KMS-11 (cell line): ENCODE results near the gene FAM236B.
"Not testable (repeated sequence)": the region's sequence is repeated elsewhere in the genome, so short reads cannot be mapped to it uniquely, and the experiment has no call there.

ENCODE experiments used
- H2AFZ ChIP-seq: fragments of 200-600 bp; sonication (generic); 2 replicates; pipeline ENCODE4 v1.6.1; 2016; ENCODE audit warnings: antibody characterized with exemption, mixed run types, low read depth
- H3K27ac ChIP-seq: fragments of 200-600 bp; sonication (generic); 2 replicates; pipeline ENCODE4 v1.6.1; 2016; ENCODE audit warnings: mild to moderate bottlenecking, mixed run types
- H3K27me3 ChIP-seq: fragments of 200-600 bp; sonication (generic); 2 replicates; pipeline ENCODE4 v1.6.1; 2017; ENCODE audit warnings: mild to moderate bottlenecking, low read depth, mixed run types, moderate library complexity; ENCODE audit not compliant: insufficient read depth
- H3K36me3 ChIP-seq: fragments of 200-600 bp; sonication (generic); 2 replicates; pipeline ENCODE4 v1.6.1; 2017; ENCODE audit warnings: mild to moderate bottlenecking, mixed run types; ENCODE audit not compliant: insufficient read depth
- H3K4me1 ChIP-seq: fragments of 200-600 bp; sonication (generic); 2 replicates; pipeline ENCODE4 v1.6.1; 2016; ENCODE audit warnings: mild to moderate bottlenecking, low read depth, mixed run types; ENCODE audit not compliant: poor library complexity, severe bottlenecking
- H3K4me2 ChIP-seq: fragments of 200-600 bp; sonication (generic); 2 replicates; pipeline ENCODE4 v1.7.0; 2016; ENCODE audit warnings: mild to moderate bottlenecking, mixed run types
- H3K4me3 ChIP-seq: fragments of 200-600 bp; sonication (generic); IDR thresholded peaks from 2 replicates; pipeline ENCODE4 v1.6.1; 2017; ENCODE audit warnings: low read depth, low read length, mixed read lengths; ENCODE audit not compliant: insufficient read depth
- H3K79me2 ChIP-seq: fragments of 200-600 bp; sonication (generic); 2 replicates; pipeline ENCODE4 v1.6.1; 2016; ENCODE audit warnings: low read depth, mixed run types; ENCODE audit not compliant: insufficient read depth
- H3K9ac ChIP-seq: fragments of 200-600 bp; sonication (generic); 2 replicates; pipeline ENCODE4 v1.6.1; 2016; ENCODE audit warnings: mild to moderate bottlenecking, mixed run types
- H4K20me1 ChIP-seq: fragments of 200-600 bp; sonication (generic); 2 replicates; pipeline ENCODE4 v1.6.1; 2016; ENCODE audit warnings: mild to moderate bottlenecking, mixed run types; ENCODE audit not compliant: insufficient read depth

Gene FAM236B

GRCh38 chrX:72782560-72782959, at the start of gene FAM236B:
TSS of gene FAM236B (minus strand) at chrX:72782660. CDS start at chrX:72782560, 100 bp downstream.
- H3K9ac ChIP-seq, H3K4me1 ChIP-seq, H4K20me1 ChIP-seq, H3K79me2 ChIP-seq, H3K4me3 ChIP-seq, H3K27ac ChIP-seq, H3K36me3 ChIP-seq, H3K27me3 ChIP-seq, H3K4me2 ChIP-seq, H2AFZ ChIP-seq: not testable (repeated sequence)

GRCh38 chrX:72830701-72831100, 48.2 kb upstream of the FAM236B start:
- H3K4me2 ChIP-seq, H3K4me1 ChIP-seq, H2AFZ ChIP-seq, H3K9ac ChIP-seq, H3K27me3 ChIP-seq, H3K79me2 ChIP-seq, H3K4me3 ChIP-seq, H4K20me1 ChIP-seq, H3K36me3 ChIP-seq, H3K27ac ChIP-seq: not testable (repeated sequence)

- H3K79me2 ChIP-seq, H3K27me3 ChIP-seq, H3K4me3 ChIP-seq, H3K9ac ChIP-seq, H3K4me2 ChIP-seq, H4K20me1 ChIP-seq, H3K4me1 ChIP-seq, H3K36me3 ChIP-seq, H3K27ac ChIP-seq, H2AFZ ChIP-seq: not testable (repeated sequence)
These were observed 25.6 kb upstream of the FAM236B start, which contains the start of gene FAM236D for GRCh38 chrX:72808110-72808509. TSS of gene FAM236D (minus strand) at chrX:72808210. CDS start at chrX:72808110, 100 bp downstream.

- not testable (repeated sequence) for H3K4me1 ChIP-seq, H3K27ac ChIP-seq
These were observed 7.9 kb upstream of the FAM236B start for GRCh38 chrX:72790390-72790789.

GRCh38 chrX:72788142-72788541, 5.7 kb upstream of the FAM236B start:
- H3K9ac ChIP-seq, H3K27me3 ChIP-seq, H3K4me2 ChIP-seq, H3K36me3 ChIP-seq, H2AFZ ChIP-seq, H3K79me2 ChIP-seq, H4K20me1 ChIP-seq, H3K4me1 ChIP-seq, H3K4me3 ChIP-seq, H3K27ac ChIP-seq: not testable (repeated sequence)

More at GRCh38 chrX:72790390-72790789, 7.9 kb upstream of the FAM236B start:
- not testable (repeated sequence) for H3K4me3 ChIP-seq, H2AFZ ChIP-seq, H3K79me2 ChIP-seq, H3K9ac ChIP-seq, H3K4me2 ChIP-seq, H3K36me3 ChIP-seq, H4K20me1 ChIP-seq, H3K27me3 ChIP-seq

GRCh38 chrX:72783964-72784363, 1.5 kb upstream of the FAM236B start:
- H3K9ac ChIP-seq, H3K4me2 ChIP-seq, H2AFZ ChIP-seq, H3K4me3 ChIP-seq, H4K20me1 ChIP-seq, H3K27ac ChIP-seq, H3K27me3 ChIP-seq, H3K79me2 ChIP-seq, H3K36me3 ChIP-seq, H3K4me1 ChIP-seq: not testable (repeated sequence)

- not testable (repeated sequence) for H3K79me2 ChIP-seq, H2AFZ ChIP-seq, H3K36me3 ChIP-seq, H3K4me1 ChIP-seq, H3K27me3 ChIP-seq, H4K20me1 ChIP-seq, H3K9ac ChIP-seq, H3K4me2 ChIP-seq, H3K4me3 ChIP-seq, H3K27ac ChIP-seq
These were observed 991 bp upstream of the FAM236B start for GRCh38 chrX:72783365-72783936.

GRCh38 chrX:72778146-72778545, 4.3 kb downstream of the FAM236B start:
- not testable (repeated sequence) for H3K4me3 ChIP-seq, H4K20me1 ChIP-seq, H2AFZ ChIP-seq, H3K36me3 ChIP-seq, H3K27me3 ChIP-seq, H3K27ac ChIP-seq, H3K9ac ChIP-seq, H3K79me2 ChIP-seq, H3K4me1 ChIP-seq, H3K4me2 ChIP-seq

- not testable (repeated sequence) for H3K27me3 ChIP-seq, H3K9ac ChIP-seq, H4K20me1 ChIP-seq, H3K4me1 ChIP-seq, H3K4me2 ChIP-seq, H3K36me3 ChIP-seq, H3K27ac ChIP-seq, H3K4me3 ChIP-seq, H3K79me2 ChIP-seq, H2AFZ ChIP-seq
These were observed 5.0 kb downstream of the FAM236B start for GRCh38 chrX:72777467-72777790.

GRCh38 chrX:72776653-72777466, 5.6 kb downstream of the FAM236B start, which contains the start of gene DMRTC1B:
TSS of gene DMRTC1B (plus strand) at chrX:72776890. CDS start at chrX:72845136, 68,246 bp downstream.
- not testable (repeated sequence) for H2AFZ ChIP-seq, H3K9ac ChIP-seq, H4K20me1 ChIP-seq, H3K4me3 ChIP-seq, H3K27ac ChIP-seq, H3K27me3 ChIP-seq, H3K4me1 ChIP-seq, H3K79me2 ChIP-seq, H3K4me2 ChIP-seq, H3K36me3 ChIP-seq
